ENCODE measurements around the gene STX10. TPM values are rescaled to one million over a fixed set of nuclear protein-coding genes. Genes with fewer than 3 reads are reported as not detected.

STX10 gene
- polyA plus RNA-seq, 2 of the 4 experiments (the other 2 are of a cell fraction), result 41.5 to 61.2 TPM

- peak overlapping the region; percentile 82 for H3K4me2 ChIP-seq
- H3K4me1 ChIP-seq, result peaks cover 11% of the 10 kb centered on the region
- CTCF ChIA-PET, result interaction anchor here (1.5 to 3.3 kb wide), 4 partner anchors 9 to 108 kb away, joined by 3 to 13 read pairs (median 6); no protein-coding TSS in a partner anchor
- no peaks in the 10 kb centered on the region for H3K9me3 ChIP-seq
- FAIRE-seq (no peak), ATAC-seq (no peak), DNase-seq (ENCODE audit: low read depth in 1 of 2, low spot score in 1 of 2) (peak in 1 of 2 experiments; percentile 65)
- WGBS (ENCODE audit: missing lambda C conversion rate), result 2% methylated on average over 20 of the region's 21 CpGs
- peak in 1 of 2 experiments; percentile 80; a peak in 2 of 4 replicates for TF ChIP-seq CEBPB (IDR thresholded peaks at IDR 0.05)
- TF ChIP-seq FOSL2 (IDR thresholded peaks at IDR 0.05), result no peak
- TF ChIP-seq FOSL2 (CRISPR knock-in tag; IDR thresholded peaks at IDR 0.05), result peak; percentile 36; the same call in 1 of the 2 replicates
- 0 out of 2 replicates have a peak, but pooled peaks have one; percentile 9 for TF ChIP-seq REST (IDR thresholded peaks at IDR 0.05)
- TF ChIP-seq POLR2A (IDR thresholded peaks at IDR 0.05; ENCODE audit: low read length), result peak; percentile 41; the same call in 1 of the 2 replicates
- TF ChIP-seq HOXB13 (CRISPR knock-in tag; IDR thresholded peaks at IDR 0.05; ENCODE audit: low read depth), result no peak
- no peak for TF ChIP-seq ATOH8 (CRISPR knock-in tag; IDR thresholded peaks at IDR 0.05; ENCODE audit: low read depth)
- 0 out of 5 replicates have a peak, but pooled peaks of 1 of the 2 experiments have one; percentile 8 for TF ChIP-seq JUN (IDR thresholded peaks at IDR 0.05)
- no peak for TF ChIP-seq CBX2 (IDR thresholded peaks at IDR 0.05; ENCODE audit: borderline replicate concordance, low read depth)
- POLR2A ChIA-PET, result interaction anchor here (2.6 to 3.0 kb wide), 2 partner anchors 10 to 14 kb away, joined by 30 to 48 read pairs; no protein-coding TSS in a partner anchor
- H3K4me3 ChIP-seq, result peak overlapping the region; percentile 98
- H3K27ac ChIP-seq, result peak overlapping the region; percentile 94 to 99
Observed at GRCh38 chr19:13154241-13154778, 4.1 kb upstream of the STX10 start.

- H3K4me2 ChIP-seq, result peak overlapping the region; percentile 82
- DNase-seq (ENCODE audit: low read depth in 1 of 2, low spot score in 1 of 2) (no peak), FAIRE-seq (no peak), ATAC-seq (no peak)
- H3K27ac ChIP-seq, result peak overlapping the region; percentile 94 to 99
- H3K4me3 ChIP-seq, result peak overlapping the region; percentile 98
- ChIA-PET POLR2A (interaction anchor here (0.6 to 3.2 kb wide), 8 partner anchors 9 to 177 kb away, joined by 4 to 72 read pairs (median 21); partner anchors contain the start of gene NACC1), CTCF (interaction anchor here (1.3 to 2.3 kb wide), 4 partner anchors 10 to 188 kb away, joined by 4 to 10 read pairs (median 6); no protein-coding TSS in a partner anchor)
- H3K9me3 ChIP-seq, result no peaks in the 10 kb centered on the region
- TF ChIP-seq ZFP36 (IDR thresholded peaks at IDR 0.05; ENCODE audit: borderline replicate concordance, partially characterized antibody), result no peak
- TF ChIP-seq USF2 (IDR thresholded peaks at IDR 0.05), result 0 out of 2 replicates have a peak, but pooled peaks have one; percentile 0
- peak in 1 of 2 experiments; percentile 22; a peak in 1 of 5 replicates for TF ChIP-seq JUN (IDR thresholded peaks at IDR 0.05)
- 0% methylated on average over 32 of the region's 69 CpGs for WGBS (ENCODE audit: missing lambda C conversion rate)
- H3K4me1 ChIP-seq, result peaks cover 17% of the 10 kb centered on the region
Observed at GRCh38 chr19:13153569-13154240, 3.5 kb upstream of the STX10 start.

GRCh38 chr19:13152974-13153568, 2.9 kb upstream of the STX10 start:
- H3K27ac ChIP-seq, result peak overlapping the region; percentile 94 to 99
- peaks cover 19% of the 10 kb centered on the region for H3K4me1 ChIP-seq
- POLR2A ChIA-PET, result interaction anchor here (0.6 to 3.2 kb wide), 11 partner anchors 10 to 176 kb away, joined by 3 to 72 read pairs (median 6); partner anchors contain the start of gene NACC1
- H3K4me3 ChIP-seq, result peak overlapping the region; percentile 98
- peak; percentile 15 to 49; a peak in 5 of 6 replicates for ATAC-seq
- no peaks in the 10 kb centered on the region for H3K9me3 ChIP-seq
- CTCF ChIA-PET, result interaction anchor here (1.0 to 2.0 kb wide), 6 partner anchors 10 to 188 kb away, joined by 4 to 10 read pairs (median 4); no protein-coding TSS in a partner anchor
- H3K4me2 ChIP-seq, result peak overlapping the region; percentile 82
- DNase-seq (ENCODE audit: low read depth in 1 of 2, low spot score in 1 of 2), result peak; percentile 77 to 95
- no peak for FAIRE-seq
- 1% methylated on average over 12 of the region's 59 CpGs for WGBS (ENCODE audit: missing lambda C conversion rate)
- TF ChIP-seq JUN (IDR thresholded peaks at IDR 0.05), result peak; percentile 94 to 97
- no peak for TF ChIP-seq CEBPB (IDR thresholded peaks at IDR 0.05)
- TF ChIP-seq RNF2 (IDR thresholded peaks at IDR 0.05; ENCODE audit: borderline replicate concordance, low read depth), result no peak
- TF ChIP-seq RARB (CRISPR knock-in tag; IDR thresholded peaks at IDR 0.05), result no peak
- peak; percentile 54; the same call in 1 of the 2 replicates for TF ChIP-seq REST (IDR thresholded peaks at IDR 0.05)
- no peak for TF ChIP-seq NPAS2 (CRISPR knock-in tag; IDR thresholded peaks at IDR 0.05; ENCODE audit: borderline replicate concordance)
- TF ChIP-seq FOSL2 (IDR thresholded peaks at IDR 0.05), result no peak
- peak; percentile 45; the same call in 1 of the 2 replicates for TF ChIP-seq FOSL2 (CRISPR knock-in tag; IDR thresholded peaks at IDR 0.05)
- no peak for TF ChIP-seq FOXS1 (CRISPR knock-in tag; IDR thresholded peaks at IDR 0.05)
- TF ChIP-seq EHF (CRISPR knock-in tag; IDR thresholded peaks at IDR 0.05), result no peak
- no peak for TF ChIP-seq ATOH8 (CRISPR knock-in tag; IDR thresholded peaks at IDR 0.05; ENCODE audit: low read depth)
- peak; percentile 42; the same call in 1 of the 2 replicates for TF ChIP-seq GATA3 (IDR thresholded peaks at IDR 0.05; ENCODE audit: borderline replicate concordance)
